HEK293 (cell line): Measurements from ENCODE around the gene C14orf132.
"Not testable (repeated sequence)": the region's sequence is repeated elsewhere in the genome, so short reads cannot be mapped to it uniquely, and the experiment has no call there.

Source experiments
- CTCF ChIA-PET: fragments of 350-600 bp; formaldehyde crosslinking; extraction: SDS; loops from one replicate; lab custom pipeline; 2021; ENCODE audit warnings: antibody characterized with exemption; lab: Yijun Ruan, JAX
- POLR2A ChIA-PET: fragments of 300-600 bp; formaldehyde crosslinking; extraction: SDS; loops from one replicate; lab custom pipeline; 2020; ENCODE audit warnings: antibody characterized with exemption, inconsistent platforms; lab: Yijun Ruan, JAX
- H3K27ac ChIP-seq: fragments of 200-500 bp; sonication (Bioruptor generic); 2 replicates; pipeline ENCODE4 v1.5.1; 2014; ENCODE audit warnings: low read depth, low read length, control low read depth, inconsistent platforms; ENCODE audit errors: extremely low read depth
- H3K36me3 ChIP-seq, 2 experiments: fragments of 200-500 bp in 1 of 2; sonication (Bioruptor generic) in 1 of 2; 1 replicate in 1 of 2; 2 replicates in 1 of 2; pipeline ENCODE4 v1.5.1; 2014 to 2017; ENCODE audit warnings: inconsistent platforms in 2 of 2, low read length in 2 of 2; ENCODE audit not compliant: control insufficient read depth in 2 of 2, insufficient read depth in 1 of 2
- H3K4me1 ChIP-seq: fragments of 200-500 bp; sonication (Bioruptor generic); 2 replicates; pipeline ENCODE4 v1.5.1; 2014; ENCODE audit warnings: mild to moderate bottlenecking, low read length, inconsistent platforms; ENCODE audit not compliant: control insufficient read depth, insufficient read depth
- H3K4me3 ChIP-seq: 2 replicates; pipeline ENCODE4 v1.5.1; 2011; ENCODE audit warnings: low read depth, mild to moderate bottlenecking, control low read depth, low read length, moderate library complexity
- H3K9me3 ChIP-seq: fragments of 200-500 bp; sonication (Bioruptor generic); 2 replicates; pipeline ENCODE4 v1.5.1; 2014; ENCODE audit warnings: low read depth, low read length, inconsistent platforms; ENCODE audit not compliant: control insufficient read depth, insufficient read depth
- GLI4 ChIP-seq: fragments of 450-650 bp; formaldehyde crosslinking; IDR thresholded peaks from 2 replicates; pipeline ENCODE4 v1.5.1; 2016; ENCODE audit warnings: missing biosample characterization, missing genetic modification characterization
- RBAK ChIP-seq: fragments of 450-650 bp; formaldehyde crosslinking; IDR thresholded peaks from 2 replicates; pipeline ENCODE4 v1.5.1; 2016; ENCODE audit warnings: missing biosample characterization, missing genetic modification characterization
- SETDB1 ChIP-seq: IDR thresholded peaks from one replicate; pipeline ENCODE4 v1.6.1; 2017; ENCODE audit warnings: mild to moderate bottlenecking, low read length, moderate library complexity, mixed read lengths; ENCODE audit not compliant: insufficient read length
- ZBTB20 ChIP-seq: fragments of 450-650 bp; formaldehyde crosslinking; IDR thresholded peaks from 2 replicates; pipeline ENCODE4 v1.5.1; 2016; ENCODE audit warnings: missing biosample characterization, missing genetic modification characterization
- ZNF146 ChIP-seq: fragments of 450-650 bp; formaldehyde crosslinking; IDR thresholded peaks from 2 replicates; pipeline ENCODE4 v1.5.1; 2016; ENCODE audit warnings: missing biosample characterization, missing genetic modification characterization
- ZNF184 ChIP-seq: fragments of 450-650 bp; IDR thresholded peaks from 2 replicates; pipeline ENCODE4 v1.5.1; 2018; ENCODE audit warnings: missing biosample characterization, mild to moderate bottlenecking, missing genetic modification characterization
- ZNF335 ChIP-seq: fragments of 450-650 bp; formaldehyde crosslinking; conservative IDR thresholded peaks from 2 replicates; pipeline ENCODE4 v1.5.1; 2016; ENCODE audit warnings: missing biosample characterization, missing genetic modification characterization
- ZNF391 ChIP-seq: fragments of 450-650 bp; formaldehyde crosslinking; IDR thresholded peaks from 2 replicates; pipeline ENCODE4 v1.5.1; 2016; ENCODE audit warnings: low read depth, missing biosample characterization, missing genetic modification characterization, borderline replicate concordance
- ZNF473 ChIP-seq: fragments of 450-650 bp; formaldehyde crosslinking; IDR thresholded peaks from 2 replicates; pipeline ENCODE4 v1.5.1; 2017; ENCODE audit warnings: missing biosample characterization, missing genetic modification characterization
- ZNF501 ChIP-seq: fragments of 450-650 bp; formaldehyde crosslinking; IDR thresholded peaks from 2 replicates; pipeline ENCODE4 v1.5.1; 2016; ENCODE audit warnings: missing biosample characterization, missing genetic modification characterization
- ZNF555 ChIP-seq: fragments of 450-650 bp; formaldehyde crosslinking; conservative IDR thresholded peaks from 2 replicates; pipeline ENCODE4 v1.5.1; 2017; ENCODE audit warnings: missing biosample characterization, mild to moderate bottlenecking, missing genetic modification characterization, inconsistent platforms
- ZNF558 ChIP-seq: fragments of 450-650 bp; formaldehyde crosslinking; IDR thresholded peaks from 2 replicates; pipeline ENCODE4 v1.5.1; 2016; ENCODE audit warnings: missing biosample characterization, missing genetic modification characterization
- ZNF747 ChIP-seq: fragments of 450-650 bp; formaldehyde crosslinking; IDR thresholded peaks from 2 replicates; pipeline ENCODE4 v1.5.1; 2016; ENCODE audit warnings: missing biosample characterization, missing genetic modification characterization
- ZNF776 ChIP-seq: fragments of 450-650 bp; formaldehyde crosslinking; IDR thresholded peaks from 2 replicates; pipeline ENCODE4 v1.5.0; 2017; ENCODE audit warnings: missing biosample characterization, missing genetic modification characterization, borderline replicate concordance
- TF ChIP-seq, protein P1 (sequence below): fragments of 450-650 bp; formaldehyde crosslinking; IDR thresholded peaks from 2 replicates; pipeline ENCODE4 v1.5.1; 2017; ENCODE audit warnings: missing biosample characterization, missing genetic modification characterization
- TF ChIP-seq, protein P2 (sequence below): fragments of 450-650 bp; formaldehyde crosslinking; IDR thresholded peaks from 2 replicates; pipeline ENCODE4 v1.5.1; 2016; ENCODE audit warnings: missing biosample characterization, missing genetic modification characterization
- TF ChIP-seq, protein P3 (sequence below): fragments of 450-650 bp; formaldehyde crosslinking; IDR thresholded peaks from 2 replicates; pipeline ENCODE4 v1.5.1; 2016; ENCODE audit warnings: missing biosample characterization, missing genetic modification characterization
- TF ChIP-seq, protein P4 (sequence below): fragments of 450-650 bp; formaldehyde crosslinking; IDR thresholded peaks from 2 replicates; pipeline ENCODE4 v1.5.0; 2017; ENCODE audit warnings: missing biosample characterization, missing genetic modification characterization, borderline replicate concordance

C14orf132 gene

DNA sequence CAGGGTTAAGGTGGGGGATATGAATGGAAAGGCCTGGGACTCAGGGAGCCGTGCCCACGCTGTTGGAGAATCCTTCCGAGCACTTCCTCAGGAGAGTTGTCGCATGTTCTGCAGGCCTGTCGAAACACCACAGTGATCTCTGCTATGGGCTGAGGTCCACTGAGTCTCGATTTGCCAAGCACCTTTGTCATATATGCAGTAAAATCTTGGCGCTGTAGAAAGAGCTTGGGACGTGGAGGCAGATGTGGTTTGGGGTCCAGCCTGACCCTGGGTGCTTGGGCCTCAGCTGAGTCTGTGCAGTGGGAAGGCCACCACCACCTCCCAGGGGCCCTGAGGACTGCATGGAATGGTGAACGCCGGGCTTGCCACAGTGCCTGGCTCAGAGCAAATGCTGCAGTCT, 32.9 kb downstream of the C14orf132 start:
- CTCF ChIA-PET = interaction anchor here (0.5 kb wide), 1 partner anchor 634 kb away, joined by 3 read pairs; no protein-coding TSS in a partner anchor
- Histone ChIP-seq H3K9me3 (no peaks in the 10 kb centered on the region), H3K4me3 (no peak overlapping the region), H3K36me3 (no peaks in the 10 kb centered on the region), H3K4me1 (no peaks in the 10 kb centered on the region), H3K27ac (no peak overlapping the region)
- POLR2A ChIA-PET = no interaction called here
- TF ChIP-seq ZNF391 (tag by site-specific recombination) = no peak
- no peak for TF ChIP-seq ZNF501 (tag by site-specific recombination)
- no peak for TF ChIP-seq ZNF555 (tag by site-specific recombination)
- TF ChIP-seq, protein P1, sequence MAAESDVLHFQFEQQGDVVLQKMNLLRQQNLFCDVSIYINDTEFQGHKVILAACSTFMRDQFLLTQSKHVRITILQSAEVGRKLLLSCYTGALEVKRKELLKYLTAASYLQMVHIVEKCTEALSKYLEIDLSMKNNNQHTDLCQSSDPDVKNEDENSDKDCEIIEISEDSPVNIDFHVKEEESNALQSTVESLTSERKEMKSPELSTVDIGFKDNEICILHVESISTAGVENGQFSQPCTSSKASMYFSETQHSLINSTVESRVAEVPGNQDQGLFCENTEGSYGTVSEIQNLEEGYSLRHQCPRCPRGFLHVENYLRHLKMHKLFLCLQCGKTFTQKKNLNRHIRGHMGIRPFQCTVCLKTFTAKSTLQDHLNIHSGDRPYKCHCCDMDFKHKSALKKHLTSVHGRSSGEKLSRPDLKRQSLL = no peak
- TF ChIP-seq ZBTB20 = no peak

DNA sequence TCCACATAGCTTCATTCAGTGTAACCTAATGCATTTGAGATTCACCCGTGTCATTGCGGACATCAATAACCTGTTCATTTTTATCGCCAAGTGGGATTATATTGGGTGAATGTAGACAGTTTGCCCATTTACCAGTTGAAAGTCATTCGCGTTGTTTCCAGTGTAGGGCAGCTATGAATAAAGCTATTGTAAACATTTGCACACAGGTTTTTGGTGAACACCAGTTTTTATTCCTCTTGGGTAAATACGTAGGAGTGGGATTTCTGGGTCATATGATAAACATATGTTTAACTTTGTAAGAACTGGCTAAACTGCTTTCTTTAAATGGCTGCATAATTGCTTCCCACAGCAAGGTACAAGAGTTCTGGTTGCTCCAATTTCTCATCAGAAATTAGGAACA, 33.6 kb downstream of the C14orf132 start:
- ChIA-PET CTCF (no interaction called here), POLR2A (no interaction called here)
- Histone ChIP-seq H3K36me3 (no peaks in the 10 kb centered on the region), H3K4me1 (no peaks in the 10 kb centered on the region), H3K4me3 (no peak overlapping the region), H3K9me3 (no peaks in the 10 kb centered on the region), H3K27ac (no peak overlapping the region)
- TF ChIP-seq SETDB1 = no peak
- TF ChIP-seq RBAK (tag by site-specific recombination) = no peak
- TF ChIP-seq ZNF473 (tag by site-specific recombination) = no peak
- no peak for TF ChIP-seq ZNF776 (tag by site-specific recombination)
- TF ChIP-seq, protein P2, sequence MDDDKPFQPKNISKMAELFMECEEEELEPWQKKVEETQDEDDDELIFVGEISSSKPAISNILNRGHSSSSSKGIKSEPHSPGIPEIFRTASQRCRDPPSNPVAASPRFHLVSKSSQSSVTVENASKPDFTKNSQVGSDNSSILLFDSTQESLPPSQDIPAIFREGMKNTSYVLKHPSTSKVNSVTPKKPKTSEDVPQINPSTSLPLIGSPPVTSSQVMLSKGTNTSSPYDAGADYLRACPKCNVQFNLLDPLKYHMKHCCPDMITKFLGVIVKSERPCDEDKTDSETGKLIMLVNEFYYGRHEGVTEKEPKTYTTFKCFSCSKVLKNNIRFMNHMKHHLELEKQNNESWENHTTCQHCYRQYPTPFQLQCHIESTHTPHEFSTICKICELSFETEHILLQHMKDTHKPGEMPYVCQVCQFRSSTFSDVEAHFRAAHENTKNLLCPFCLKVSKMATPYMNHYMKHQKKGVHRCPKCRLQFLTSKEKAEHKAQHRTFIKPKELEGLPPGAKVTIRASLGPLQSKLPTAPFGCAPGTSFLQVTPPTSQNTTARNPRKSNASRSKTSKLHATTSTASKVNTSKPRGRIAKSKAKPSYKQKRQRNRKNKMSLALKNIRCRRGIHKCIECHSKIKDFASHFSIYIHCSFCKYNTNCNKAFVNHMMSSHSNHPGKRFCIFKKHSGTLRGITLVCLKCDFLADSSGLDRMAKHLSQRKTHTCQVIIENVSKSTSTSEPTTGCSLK (tag by site-specific recombination) = no peak
- no peak for TF ChIP-seq ZNF335 (tag by site-specific recombination)

DNA sequence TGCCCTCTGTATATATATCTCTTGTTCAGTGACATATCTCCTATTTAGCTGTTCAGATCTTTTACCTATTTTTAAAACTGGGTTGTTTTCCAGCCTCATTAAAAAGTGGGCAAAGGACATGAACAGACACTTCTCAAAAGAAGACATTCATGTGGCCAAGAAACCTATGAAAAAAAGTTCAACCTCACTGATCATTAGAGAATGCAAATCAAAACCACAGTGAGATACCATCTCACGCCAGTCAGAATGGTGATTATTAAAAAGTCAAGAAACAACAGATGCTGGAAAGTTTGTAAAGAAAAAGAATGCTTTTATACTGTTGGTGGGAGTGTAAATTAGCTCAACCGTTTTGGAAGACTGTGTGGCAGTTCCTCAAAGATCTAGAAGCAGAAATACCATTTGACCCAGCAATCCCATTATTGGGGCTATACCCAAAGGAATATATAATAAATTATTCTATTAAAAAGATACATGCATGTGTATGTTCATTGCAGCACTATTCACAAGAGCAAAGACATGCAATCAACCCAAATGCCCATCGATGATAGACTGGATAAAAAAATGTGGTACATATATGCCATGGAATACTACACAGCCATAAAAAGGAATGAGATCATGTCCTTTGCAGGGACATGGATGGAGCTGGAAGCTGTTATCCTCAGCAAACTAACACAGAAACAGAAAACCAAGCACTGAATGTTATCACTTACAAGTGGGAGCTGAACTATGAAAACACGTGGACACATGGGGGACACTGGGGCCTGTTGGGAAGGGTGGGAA, 34.3 kb downstream of the C14orf132 start:
- H3K4me3 ChIP-seq, CTCF ChIA-PET, H3K4me1 ChIP-seq, H3K27ac ChIP-seq, H3K9me3 ChIP-seq, POLR2A ChIA-PET, H3K36me3 ChIP-seq: not testable (repeated sequence)
- TF ChIP-seq ZNF146 (tag by site-specific recombination) = peak; percentile 74

DNA sequence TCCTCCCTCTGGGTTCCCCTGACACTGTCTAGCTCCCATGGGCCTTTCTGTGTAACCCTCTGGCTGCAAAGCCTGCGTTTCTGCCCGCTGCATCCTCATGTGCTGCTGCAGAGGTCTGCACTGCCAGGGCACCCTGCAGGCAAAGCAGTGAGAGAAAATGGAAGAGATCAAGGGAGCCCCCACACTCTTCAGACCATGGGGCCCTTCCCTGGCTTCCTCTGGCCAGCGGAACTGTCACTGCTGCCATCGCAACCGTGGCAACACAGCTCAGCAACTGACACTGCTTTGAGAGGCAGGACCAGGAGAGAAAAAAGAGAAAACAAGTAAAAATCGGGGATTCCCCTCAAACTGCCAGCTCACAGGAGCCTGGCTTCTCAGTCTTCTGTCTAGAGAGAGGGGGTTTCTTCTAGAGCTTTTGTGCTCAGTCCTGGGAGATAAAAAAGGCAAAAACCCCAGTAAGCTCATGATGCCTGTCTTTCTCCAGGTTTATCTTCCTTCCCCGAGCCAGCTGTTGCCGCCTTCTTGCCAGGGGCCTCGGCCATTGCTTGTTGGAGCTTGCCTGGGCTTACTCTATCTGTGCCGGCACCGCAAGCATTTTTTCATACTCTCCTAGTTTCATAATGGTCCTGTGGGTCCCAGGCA, 38.9 kb downstream of the C14orf132 start:
- Histone ChIP-seq H3K4me3 (no peak overlapping the region), H3K36me3 (no peaks in the 10 kb centered on the region), H3K9me3 (no peaks in the 10 kb centered on the region), H3K4me1 (no peaks in the 10 kb centered on the region), H3K27ac (no peak overlapping the region)
- CTCF ChIA-PET = no interaction called here
- POLR2A ChIA-PET = no interaction called here
- TF ChIP-seq ZNF558 = no peak
- TF ChIP-seq, protein P3, sequence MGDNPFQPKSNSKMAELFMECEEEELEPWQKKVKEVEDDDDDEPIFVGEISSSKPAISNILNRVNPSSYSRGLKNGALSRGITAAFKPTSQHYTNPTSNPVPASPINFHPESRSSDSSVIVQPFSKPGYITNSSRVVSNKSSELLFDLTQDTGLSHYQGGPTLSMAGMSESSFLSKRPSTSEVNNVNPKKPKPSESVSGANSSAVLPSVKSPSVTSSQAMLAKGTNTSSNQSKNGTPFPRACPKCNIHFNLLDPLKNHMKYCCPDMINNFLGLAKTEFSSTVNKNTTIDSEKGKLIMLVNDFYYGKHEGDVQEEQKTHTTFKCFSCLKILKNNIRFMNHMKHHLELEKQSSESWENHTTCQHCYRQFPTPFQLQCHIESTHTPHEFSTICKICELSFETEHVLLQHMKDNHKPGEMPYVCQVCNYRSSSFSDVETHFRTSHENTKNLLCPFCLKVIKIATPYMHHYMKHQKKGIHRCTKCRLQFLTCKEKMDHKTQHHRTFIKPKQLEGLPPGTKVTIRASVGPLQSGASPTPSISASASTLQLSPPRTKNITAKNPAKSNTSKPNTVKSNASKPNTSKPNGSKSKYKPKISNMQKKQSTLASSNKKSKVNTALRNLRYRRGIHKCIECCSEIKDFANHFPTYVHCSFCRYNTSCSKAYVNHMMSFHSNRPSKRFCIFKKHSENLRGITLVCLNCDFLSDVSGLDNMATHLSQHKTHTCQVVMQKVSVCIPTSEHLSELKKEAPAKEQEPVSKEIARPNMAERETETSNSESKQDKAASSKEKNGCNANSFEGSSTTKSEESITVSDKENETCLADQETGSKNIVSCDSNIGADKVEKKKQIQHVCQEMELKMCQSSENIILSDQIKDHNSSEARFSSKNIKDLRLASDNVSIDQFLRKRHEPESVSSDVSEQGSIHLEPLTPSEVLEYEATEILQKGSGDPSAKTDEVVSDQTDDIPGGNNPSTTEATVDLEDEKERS = no peak
- no peak for TF ChIP-seq ZNF184
- TF ChIP-seq, protein P4, sequence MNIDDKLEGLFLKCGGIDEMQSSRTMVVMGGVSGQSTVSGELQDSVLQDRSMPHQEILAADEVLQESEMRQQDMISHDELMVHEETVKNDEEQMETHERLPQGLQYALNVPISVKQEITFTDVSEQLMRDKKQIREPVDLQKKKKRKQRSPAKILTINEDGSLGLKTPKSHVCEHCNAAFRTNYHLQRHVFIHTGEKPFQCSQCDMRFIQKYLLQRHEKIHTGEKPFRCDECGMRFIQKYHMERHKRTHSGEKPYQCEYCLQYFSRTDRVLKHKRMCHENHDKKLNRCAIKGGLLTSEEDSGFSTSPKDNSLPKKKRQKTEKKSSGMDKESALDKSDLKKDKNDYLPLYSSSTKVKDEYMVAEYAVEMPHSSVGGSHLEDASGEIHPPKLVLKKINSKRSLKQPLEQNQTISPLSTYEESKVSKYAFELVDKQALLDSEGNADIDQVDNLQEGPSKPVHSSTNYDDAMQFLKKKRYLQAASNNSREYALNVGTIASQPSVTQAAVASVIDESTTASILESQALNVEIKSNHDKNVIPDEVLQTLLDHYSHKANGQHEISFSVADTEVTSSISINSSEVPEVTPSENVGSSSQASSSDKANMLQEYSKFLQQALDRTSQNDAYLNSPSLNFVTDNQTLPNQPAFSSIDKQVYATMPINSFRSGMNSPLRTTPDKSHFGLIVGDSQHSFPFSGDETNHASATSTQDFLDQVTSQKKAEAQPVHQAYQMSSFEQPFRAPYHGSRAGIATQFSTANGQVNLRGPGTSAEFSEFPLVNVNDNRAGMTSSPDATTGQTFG (tag by site-specific recombination) = no peak
- no peak for TF ChIP-seq ZNF747 (tag by site-specific recombination)
- TF ChIP-seq GLI4 (tag by site-specific recombination) = no peak
